AG04450 (cell line): ENCODE results near the gene KHNYN. TPM values are rescaled to one million over a fixed set of nuclear protein-coding genes. Genes with fewer than 3 reads are reported as not detected.

ENCODE experiments used
- CTCF ChIA-PET: fragments of 300-600, 350-600 bp; formaldehyde crosslinking; extraction: SDS; loops from one replicate; lab custom pipeline; 2022; ENCODE audit warnings: antibody characterized with exemption, inconsistent platforms; lab: Charles Lee
- POLR2A ChIA-PET: fragments of 350-600 bp; formaldehyde crosslinking; extraction: SDS; loops from one replicate; lab custom pipeline; 2021; ENCODE audit warnings: antibody characterized with exemption, inconsistent platforms; lab: Yijun Ruan, JAX
- DNase-seq: peaks from one replicate; pipeline ENCODE4 v3.0.0-alpha.2; 2011; ENCODE audit warnings: low read depth, low spot score
- H3K27ac ChIP-seq: one replicate; pipeline ENCODE4 v1.5.1; 2012; ENCODE audit warnings: low read depth, low read length, control low read depth
- H3K27me3 ChIP-seq: one replicate; pipeline ENCODE4 v1.6.0; 2012; ENCODE audit warnings: low read length; ENCODE audit not compliant: control insufficient read depth, insufficient read depth
- H3K4me3 ChIP-seq: 2 replicates; pipeline ENCODE4 v1.5.1; 2011; ENCODE audit warnings: mild to moderate bottlenecking, low read depth, low read length, control low read depth
- H3K9me3 ChIP-seq: 2 replicates; pipeline ENCODE4 v1.5.1; 2012; ENCODE audit warnings: low read length; ENCODE audit not compliant: control insufficient read depth, insufficient read depth
- CTCF ChIP-seq: IDR thresholded peaks from 2 replicates; pipeline ENCODE4 v1.5.1; 2011; ENCODE audit warnings: low read depth, low read length, control low read depth, inconsistent platforms
- polyA plus RNA-seq: library from polyadenylated mRNA; depleted of rRNA; stranded (reverse); fragments of >200 nt; gene quantifications from 2 replicates; pipeline ENCODE4 v1.2.3, GENCODE V29; 2011

KHNYN gene
- polyA plus RNA-seq, 1 experiment: 16.8 TPM

GRCh38 chr14:24437020-24437735 lies 7.4 kb downstream of the KHNYN start:
- Histone ChIP-seq H3K9me3 (no peaks in the 10 kb centered on the region; the same call in 1 of the 2 replicates), H3K4me3 (no peak overlapping the region), H3K27ac (no peak overlapping the region), H3K27me3 (no peaks in the 10 kb centered on the region)
- ChIA-PET CTCF (interaction anchor here (0.5 to 13.3 kb wide), 23 partner anchors 12 to 1555 kb away, joined by 3 to 712 read pairs (median 5); partner anchors contain the start of genes ADCY4, CIDEB, LTB4R2 and RIPK3), POLR2A (interaction anchor here (0.6 to 2.2 kb wide), 6 partner anchors 38 to 196 kb away, joined by 3 to 13 read pairs (median 4); partner anchors contain the start of genes GZMB and NYNRIN)
- TF ChIP-seq CTCF: no peak
- no peak for DNase-seq

DNA sequence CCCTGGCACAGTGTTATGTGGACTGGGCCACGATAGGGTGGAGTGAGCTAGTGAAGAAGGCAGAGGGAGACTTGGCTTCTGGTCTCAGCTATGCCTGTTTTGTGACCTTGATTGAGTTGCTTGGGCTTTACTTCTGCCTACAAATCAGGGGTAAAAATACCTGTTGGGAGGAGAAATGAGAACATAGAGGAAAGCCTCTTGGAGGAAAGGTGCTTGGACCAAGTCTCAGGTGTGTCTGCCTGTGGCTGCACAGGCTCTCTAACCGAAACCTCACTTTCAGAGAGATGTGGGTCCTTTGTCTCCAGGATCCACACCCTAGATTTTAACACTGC lies 7.9 kb downstream of the KHNYN start:
- no peak overlapping the region for H3K27ac ChIP-seq
- TF ChIP-seq CTCF: no peak
- DNase-seq: no peak
- no peaks in the 10 kb centered on the region for H3K27me3 ChIP-seq
- no peaks in the 10 kb centered on the region; the same call in 1 of the 2 replicates for H3K9me3 ChIP-seq
- no peak overlapping the region for H3K4me3 ChIP-seq
- ChIA-PET CTCF (interaction anchor here (1.1 to 13.3 kb wide), 8 partner anchors 13 to 130 kb away, joined by 3 to 712 read pairs (median 14); partner anchors contain the start of genes ADCY4, CIDEB, LTB4R2 and RIPK3), POLR2A (interaction anchor here (0.6 to 2.2 kb wide), 4 partner anchors 97 to 196 kb away, joined by 3 to 13 read pairs (median 4); partner anchors contain the start of gene GZMB)

DNA sequence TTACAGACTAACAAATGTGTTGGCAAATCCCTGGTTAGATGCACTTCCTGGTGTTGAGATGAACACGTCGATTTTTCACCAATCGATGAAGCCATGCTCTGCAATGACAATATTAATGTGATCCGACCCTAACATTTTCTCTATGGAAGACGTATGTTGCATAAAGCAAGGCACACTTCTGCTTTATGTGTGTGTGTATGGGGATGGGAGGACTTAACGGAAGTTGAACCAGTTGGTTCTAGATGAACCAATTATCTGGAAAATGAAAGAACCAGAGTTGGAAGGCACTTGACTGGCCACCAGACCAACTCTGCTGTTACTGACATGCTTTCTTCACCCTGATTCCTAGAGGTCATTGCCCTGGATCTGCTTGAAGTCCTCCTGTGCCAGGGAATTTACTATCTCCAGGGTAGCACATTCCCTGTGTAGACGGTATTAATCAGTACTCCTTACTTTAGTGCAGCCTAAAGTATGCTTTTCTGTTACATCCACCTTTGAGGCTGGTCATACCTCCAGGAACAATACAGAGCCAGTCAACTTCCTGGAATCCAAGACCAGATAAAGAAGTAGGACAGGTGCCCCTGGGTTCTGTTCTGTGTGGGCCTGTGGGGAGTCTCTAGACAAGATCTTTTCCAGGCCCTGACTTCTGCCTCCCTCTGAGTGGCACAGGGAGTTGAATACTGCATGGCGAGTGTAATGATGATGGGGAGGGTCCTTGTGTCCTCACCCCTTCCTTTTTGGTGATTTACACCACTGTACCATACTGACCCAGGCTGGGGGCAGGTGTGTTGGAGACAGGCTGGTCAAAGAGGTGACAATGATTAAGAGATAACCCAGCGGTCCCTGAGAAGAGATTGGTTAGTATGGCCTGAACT lies 8.7 kb downstream of the KHNYN start:
- Histone ChIP-seq H3K4me3 (no peak overlapping the region), H3K9me3 (no peaks in the 10 kb centered on the region; the same call in 1 of the 2 replicates), H3K27me3 (no peaks in the 10 kb centered on the region), H3K27ac (no peak overlapping the region)
- DNase-seq: no peak
- no peak for TF ChIP-seq CTCF
- POLR2A ChIA-PET: interaction anchor here (1.2 to 2.2 kb wide), 2 partner anchors 97 to 106 kb away, joined by 3 to 13 read pairs; no protein-coding TSS in a partner anchor
- CTCF ChIA-PET: interaction anchor here (1.3 to 13.3 kb wide), 6 partner anchors 32 to 131 kb away, joined by 3 to 712 read pairs (median 24); partner anchors contain the start of genes ADCY4, CIDEB, LTB4R2 and RIPK3

DNA sequence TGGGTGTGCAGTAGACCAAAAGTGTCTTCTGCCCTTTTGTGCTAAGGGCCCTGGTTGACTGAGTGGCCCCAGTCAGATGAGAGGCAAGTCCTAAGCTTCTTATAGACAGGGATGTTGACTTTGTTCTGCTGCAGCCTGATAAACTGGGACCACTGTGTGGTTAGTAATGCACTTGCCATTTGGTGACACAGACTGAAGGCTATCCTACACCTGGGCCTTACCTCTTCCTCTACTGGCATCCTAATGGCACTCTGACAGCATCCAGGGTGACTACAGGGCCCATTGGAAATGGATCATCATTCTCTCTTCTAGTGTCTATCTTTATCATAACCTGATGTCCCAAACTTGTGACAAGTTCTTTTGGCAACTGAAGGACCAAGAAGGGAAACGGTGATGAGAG lies 9.5 kb downstream of the KHNYN start:
- CTCF ChIA-PET: interaction anchor here (13.3 kb wide), 1 partner anchor 107 kb away, joined by 712 read pairs; the partner anchor contains the start of genes ADCY4 and RIPK3

More for the DNA sequence above, 9.5 kb downstream of the KHNYN start:
- no peak for TF ChIP-seq CTCF
- DNase-seq: no peak
- Histone ChIP-seq H3K4me3 (no peak overlapping the region), H3K9me3 (no peaks in the 10 kb centered on the region; the same call in 1 of the 2 replicates), H3K27me3 (no peaks in the 10 kb centered on the region), H3K27ac (no peak overlapping the region)
- POLR2A ChIA-PET: no interaction called here
